GM10266 (cell line): ENCODE data around the gene FAAP100.
"Not testable (repeated sequence)": the region's sequence is repeated elsewhere in the genome, so short reads cannot be mapped to it uniquely, and the experiment has no call there.

ENCODE experiments used
- DNase-seq: peaks from one replicate; pipeline ENCODE4 v3.0.0; 2012; ENCODE audit errors: extremely low spot score
- TF ChIP-seq, protein P1 (sequence below): IDR thresholded peaks from 2 replicates; pipeline ENCODE4 v1.5.1; 2012; ENCODE audit warnings: mild to moderate bottlenecking, low read depth; ENCODE audit not compliant: control insufficient read depth, insufficient read depth; ENCODE audit errors: missing control alignments

Gene FAAP100

DNA sequence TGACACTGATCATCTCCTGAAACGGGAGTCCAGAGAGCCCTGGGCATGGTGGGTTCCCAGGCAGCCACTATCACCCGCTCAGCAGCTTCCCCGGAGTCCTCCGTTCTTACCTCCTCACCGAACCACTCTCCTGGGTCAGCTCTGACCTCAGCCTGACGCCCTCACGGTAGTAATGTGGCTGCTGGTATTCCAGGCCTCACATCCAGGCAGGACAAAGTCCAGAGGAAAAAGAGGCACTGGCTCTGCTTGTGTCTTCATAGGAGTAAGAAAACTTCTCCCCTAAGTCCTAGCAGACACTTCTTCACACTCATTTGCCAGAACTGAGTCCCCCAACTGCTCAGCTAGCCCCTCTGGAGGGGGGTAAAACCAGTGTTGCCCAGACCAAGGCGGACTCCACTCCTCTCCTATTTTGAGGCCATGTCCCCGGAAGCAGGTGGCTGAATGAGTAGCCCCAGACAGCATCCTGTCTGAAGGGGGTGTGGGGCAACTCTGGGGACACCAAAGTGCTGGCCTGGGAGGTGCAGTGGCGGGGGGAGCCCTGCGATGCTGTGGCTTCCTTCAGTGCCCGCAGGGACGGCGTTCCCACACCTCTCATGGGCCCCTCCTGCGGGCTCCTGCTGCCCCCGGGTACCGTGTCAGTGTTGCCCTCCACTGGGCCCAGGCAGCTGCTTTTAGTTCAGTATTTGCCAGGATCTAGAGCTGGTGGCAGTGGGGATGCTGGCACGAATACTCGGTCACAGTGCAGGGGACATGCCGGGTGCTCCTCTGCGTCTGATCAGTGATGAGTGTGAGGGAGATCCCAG, 18.6 kb downstream of the FAAP100 start:
- TF ChIP-seq, protein P1, sequence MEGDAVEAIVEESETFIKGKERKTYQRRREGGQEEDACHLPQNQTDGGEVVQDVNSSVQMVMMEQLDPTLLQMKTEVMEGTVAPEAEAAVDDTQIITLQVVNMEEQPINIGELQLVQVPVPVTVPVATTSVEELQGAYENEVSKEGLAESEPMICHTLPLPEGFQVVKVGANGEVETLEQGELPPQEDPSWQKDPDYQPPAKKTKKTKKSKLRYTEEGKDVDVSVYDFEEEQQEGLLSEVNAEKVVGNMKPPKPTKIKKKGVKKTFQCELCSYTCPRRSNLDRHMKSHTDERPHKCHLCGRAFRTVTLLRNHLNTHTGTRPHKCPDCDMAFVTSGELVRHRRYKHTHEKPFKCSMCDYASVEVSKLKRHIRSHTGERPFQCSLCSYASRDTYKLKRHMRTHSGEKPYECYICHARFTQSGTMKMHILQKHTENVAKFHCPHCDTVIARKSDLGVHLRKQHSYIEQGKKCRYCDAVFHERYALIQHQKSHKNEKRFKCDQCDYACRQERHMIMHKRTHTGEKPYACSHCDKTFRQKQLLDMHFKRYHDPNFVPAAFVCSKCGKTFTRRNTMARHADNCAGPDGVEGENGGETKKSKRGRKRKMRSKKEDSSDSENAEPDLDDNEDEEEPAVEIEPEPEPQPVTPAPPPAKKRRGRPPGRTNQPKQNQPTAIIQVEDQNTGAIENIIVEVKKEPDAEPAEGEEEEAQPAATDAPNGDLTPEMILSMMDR = no peak
- DNase-seq = no peak

DNA sequence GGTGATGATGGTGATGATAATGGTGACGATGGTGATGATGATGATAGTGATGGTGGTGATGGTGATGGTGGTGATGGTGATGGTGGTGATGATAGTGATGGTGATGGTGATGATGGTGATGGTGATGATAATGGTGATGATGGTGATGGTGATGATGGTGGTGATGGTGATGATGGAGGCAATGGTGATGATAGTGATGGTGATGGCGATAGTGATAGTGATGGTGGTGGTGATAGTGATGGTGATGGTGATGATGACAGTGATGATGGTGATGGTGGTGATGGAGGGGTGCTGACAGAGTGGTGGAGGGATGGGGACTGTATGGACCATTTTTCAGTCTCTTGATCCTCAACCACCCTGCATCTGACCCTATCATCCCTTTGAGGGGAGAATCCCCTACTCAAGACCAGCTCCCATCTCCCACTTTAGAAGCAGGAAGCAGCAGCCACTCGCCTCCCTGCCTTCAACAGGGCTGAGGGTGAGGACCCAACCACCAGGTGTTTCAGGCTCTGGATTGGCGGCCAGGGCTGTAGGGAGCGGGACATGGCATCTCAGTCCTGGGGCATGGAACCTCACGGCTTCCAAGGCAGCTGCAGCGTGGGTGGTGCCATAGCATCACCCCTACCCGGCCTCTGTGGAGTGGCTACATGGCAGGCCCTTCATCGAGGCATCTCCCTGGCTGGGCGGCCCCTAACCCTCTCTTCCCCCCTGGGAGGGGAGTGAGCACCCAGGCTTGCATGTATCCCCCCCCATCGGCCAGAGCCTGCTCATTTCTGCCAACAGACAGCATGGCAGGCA, 19.5 kb downstream of the FAAP100 start:
- TF ChIP-seq, protein P1 = no peak
- DNase-seq = no peak

GRCh38 chr17:81531998-81532404, 20.2 kb downstream of the FAAP100 start:
- not testable (repeated sequence) for DNase-seq

GRCh38 chr17:81531013-81531412, 21.1 kb downstream of the FAAP100 start:
- not testable (repeated sequence) for DNase-seq

DNA sequence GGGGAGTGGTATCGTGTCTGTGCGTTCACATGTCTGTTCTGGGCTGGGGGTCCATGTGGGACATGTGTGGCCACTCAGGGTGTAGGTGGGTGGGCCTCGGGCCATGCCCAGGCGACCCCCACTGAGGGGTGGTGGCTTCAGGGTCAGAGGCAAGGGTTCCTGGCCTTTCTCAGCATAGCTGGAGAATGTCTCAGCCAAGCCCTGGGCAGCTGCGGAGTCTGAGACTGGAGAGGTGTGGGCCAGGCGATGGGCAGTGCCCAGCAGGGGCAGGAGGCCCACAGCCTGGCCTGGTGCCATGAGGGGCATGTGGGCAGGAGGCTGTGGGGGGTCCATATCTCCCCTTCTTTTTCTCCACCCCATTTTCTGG, 22.7 kb downstream of the FAAP100 start:
- DNase-seq = no peak
- TF ChIP-seq, protein P1 = no peak

DNA sequence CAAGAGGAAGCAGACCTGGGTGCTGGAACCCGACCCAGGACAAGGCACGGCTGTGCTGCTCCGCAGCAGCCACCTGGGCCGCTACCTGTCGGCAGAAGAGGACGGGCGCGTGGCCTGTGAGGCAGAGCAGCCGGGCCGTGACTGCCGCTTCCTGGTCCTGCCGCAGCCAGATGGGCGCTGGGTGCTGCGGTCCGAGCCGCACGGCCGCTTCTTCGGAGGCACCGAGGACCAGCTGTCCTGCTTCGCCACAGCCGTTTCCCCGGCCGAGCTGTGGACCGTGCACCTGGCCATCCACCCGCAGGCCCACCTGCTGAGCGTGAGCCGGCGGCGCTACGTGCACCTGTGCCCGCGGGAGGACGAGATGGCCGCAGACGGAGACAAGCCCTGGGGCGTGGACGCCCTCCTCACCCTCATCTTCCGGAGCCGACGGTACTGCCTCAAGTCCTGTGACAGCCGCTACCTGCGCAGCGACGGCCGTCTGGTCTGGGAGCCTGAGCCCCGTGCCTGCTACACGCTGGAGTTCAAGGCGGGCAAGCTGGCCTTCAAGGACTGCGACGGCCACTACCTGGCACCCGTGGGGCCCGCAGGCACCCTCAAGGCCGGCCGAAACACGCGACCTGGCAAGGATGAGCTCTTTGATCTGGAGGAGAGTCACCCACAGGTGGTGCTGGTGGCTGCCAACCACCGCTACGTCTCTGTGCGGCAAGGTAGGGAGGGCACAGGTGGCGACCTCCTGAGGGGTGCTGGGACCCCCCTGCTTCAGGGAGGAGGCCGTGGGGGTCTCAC, 23.3 kb downstream of the FAAP100 start:
- TF ChIP-seq, protein P1 = no peak
- DNase-seq = no peak

DNA sequence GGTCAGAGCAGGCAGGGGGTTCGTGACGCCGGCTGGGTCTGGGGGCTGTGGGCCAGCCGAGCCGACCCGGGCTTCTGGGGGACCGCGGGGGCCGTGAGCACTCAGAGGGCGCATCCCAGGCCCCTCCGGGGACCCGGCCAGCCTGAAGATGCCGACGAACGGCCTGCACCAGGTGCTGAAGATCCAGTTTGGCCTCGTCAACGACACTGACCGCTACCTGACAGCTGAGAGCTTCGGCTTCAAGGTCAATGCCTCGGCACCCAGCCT, 23.8 kb downstream of the FAAP100 start:
- DNase-seq = no peak

More for the DNA sequence above, 23.8 kb downstream of the FAAP100 start:
- TF ChIP-seq, protein P1 = no peak
